DOHH2 (cell line): ENCODE data around the gene CDCA3.

Experiments used
- CTCF ChIP-seq: fragments of 200-600 bp; sonication (generic); IDR thresholded peaks from one replicate; pipeline ENCODE4 v1.5.1; 2014; ENCODE audit warnings: antibody characterized with exemption, mild to moderate bottlenecking, low read depth, low read length; ENCODE audit not compliant: poor library complexity, severe bottlenecking
- EZH2phosphoT487 ChIP-seq: fragments of 200-600 bp; sonication (generic); IDR thresholded peaks from 2 replicates; pipeline ENCODE4 v1.6.1; 2017; ENCODE audit warnings: borderline replicate concordance, mild to moderate bottlenecking, antibody characterized with exemption, low read length, moderate library complexity, mixed read lengths

GRCh38 chr12:6851153-6851920 lies at the start of gene CDCA3:
- TF ChIP-seq CTCF (no peak), EZH2phosphoT487 (no peak)
